Vagina (tissue), 2 donors: ENCODE data around the gene ARHGAP26.
"Not testable (repeated sequence)": the region's sequence is repeated elsewhere in the genome, so short reads cannot be mapped to it uniquely, and the experiment has no call there.

Source experiments
- CTCF ChIP-seq, 3 experiments: fragments of 450-650 bp in 2 of 3; fragments of 200-600 bp in 1 of 3; sonication (generic) in 1 of 3; IDR thresholded peaks; one replicate each; pipeline ENCODE4 v1.5.1; 2017 to 2019; ENCODE audit warnings: antibody characterized with exemption in 3 of 3, mild to moderate bottlenecking in 2 of 3, moderate library complexity in 2 of 3
- POLR2A ChIP-seq, 2 donors: fragments of 450-650 bp; IDR thresholded peaks; one replicate each; pipeline ENCODE4 v1.6.1; 2017; ENCODE audit warnings: antibody characterized with exemption in 2 of 2, mild to moderate bottlenecking in 2 of 2, moderate library complexity in 2 of 2
- POLR2AphosphoS5 ChIP-seq, 2 donors: sonication (generic); formaldehyde crosslinking; IDR thresholded peaks; one replicate each; pipeline ENCODE4 v1.9.0; 2017; ENCODE audit warnings: antibody characterized with exemption in 2 of 2, mild to moderate bottlenecking in 2 of 2, low read depth in 1 of 2; ENCODE audit not compliant: insufficient read depth in 1 of 2

- TF ChIP-seq POLR2A (IDR thresholded peaks at IDR 0.05); CTCF (IDR thresholded peaks at IDR 0.05); POLR2AphosphoS5 (IDR thresholded peaks at IDR 0.05; ENCODE audit: insufficient read depth in 1 of 2, low read depth in 1 of 2): not testable (repeated sequence)
Measured at GRCh38 chr5:143118818-143119217, 348.6 kb downstream of the ARHGAP26 start.
